Parathyroid adenoma (tissue), 2 donors: Measurements from ENCODE around the gene CIROP.
A peak's percentile ranks its signal among the peaks of the same experiment; 100 is the strongest.

ENCODE experiments used
- H2AFZ ChIP-seq: fragments of 300-600 bp; sonication (generic); one replicate; pipeline ENCODE4 v1.7.0; 2017; ENCODE audit warnings: antibody characterized with exemption, mild to moderate bottlenecking
- H3K27ac ChIP-seq: fragments of 300-600 bp; sonication (generic); one replicate; pipeline ENCODE4 v1.7.0; 2017
- H3K27me3 ChIP-seq: fragments of 300-600 bp; sonication (generic); one replicate; pipeline ENCODE4 v1.7.0; 2017; ENCODE audit warnings: low read length; ENCODE audit not compliant: control insufficient read depth, insufficient read depth
- H3K36me3 ChIP-seq: fragments of 300-600 bp; sonication (generic); one replicate; pipeline ENCODE4 v1.7.0; 2017; ENCODE audit warnings: low read length; ENCODE audit not compliant: control insufficient read depth, insufficient read depth
- H3K4me1 ChIP-seq: fragments of 300-600 bp; sonication (generic); one replicate; pipeline ENCODE4 v1.7.0; 2017; ENCODE audit warnings: control low read depth
- H3K4me2 ChIP-seq: fragments of 300-600 bp; sonication (generic); one replicate; pipeline ENCODE4 v1.7.0; 2017; ENCODE audit warnings: low read length
- H3K4me3 ChIP-seq: fragments of 300-600 bp; sonication (generic); one replicate; pipeline ENCODE4 v1.7.0; 2017; ENCODE audit warnings: low read depth, low read length
- H3K79me2 ChIP-seq: fragments of 300-600 bp; sonication (generic); one replicate; pipeline ENCODE4 v1.7.0; 2017; ENCODE audit warnings: control low read depth
- H3K9ac ChIP-seq: fragments of 300-600 bp; sonication (generic); one replicate; pipeline ENCODE4 v1.7.0; 2017; ENCODE audit warnings: mild to moderate bottlenecking
- H3K9me3 ChIP-seq: fragments of 300-600 bp; sonication (generic); one replicate; pipeline ENCODE4 v1.7.0; 2017; ENCODE audit warnings: low read length; ENCODE audit not compliant: control insufficient read depth
- CTCF ChIP-seq: fragments of 300-600 bp; sonication (generic); IDR thresholded peaks from one replicate; pipeline ENCODE4 v1.7.0; 2017; ENCODE audit warnings: antibody characterized with exemption, mild to moderate bottlenecking
- donor health status: primary hyperparathyroidism.

Gene CIROP

GRCh38 chr14:23056956-23057756, 47.6 kb downstream of the CIROP start, which contains the start of gene CDH24:
TSS of gene CDH24 (minus strand) at chr14:23057520. CDS start at chr14:23055733, 1,787 bp downstream.
- Histone ChIP-seq H3K9ac (peak within 1 kb of the TSS; percentile 46), H3K27ac (peak within 1 kb of the TSS; percentile 61)

GRCh38 chr14:23056145-23056955, 48.4 kb downstream of the CIROP start:
- peak overlapping the region; percentile 83 for H3K4me2 ChIP-seq
- peak overlapping the region; percentile 89 for H2AFZ ChIP-seq
- peak; percentile 83 for TF ChIP-seq CTCF
- no peaks in the 10 kb centered on the region for H3K9me3 ChIP-seq
- H3K4me1 ChIP-seq, result peaks cover 14% of the 10 kb centered on the region
- H3K27ac ChIP-seq, result peak overlapping the region; percentile 17
- H3K4me3 ChIP-seq, result peak overlapping the region; percentile 51
- no peak overlapping the region for H3K9ac ChIP-seq
- no peaks in the 10 kb centered on the region for H3K79me2 ChIP-seq
- no peaks in the 10 kb centered on the region for H3K27me3 ChIP-seq
- no peaks in the 10 kb centered on the region for H3K36me3 ChIP-seq

More at GRCh38 chr14:23056956-23057756, 47.6 kb downstream of the CIROP start, which contains the start of gene CDH24:
- Histone ChIP-seq H3K79me2 (no peaks in the 10 kb centered on the region), H2AFZ (peak within 1 kb of the TSS; percentile 93), H3K27me3 (no peaks in the 10 kb centered on the region), H3K36me3 (no peaks in the 10 kb centered on the region), H3K4me2 (peak within 1 kb of the TSS; percentile 98), H3K4me3 (peak within 1 kb of the TSS; percentile 64), H3K4me1 (peaks cover 16% of the 10 kb centered on the region), H3K9me3 (no peaks in the 10 kb centered on the region)
- TF ChIP-seq CTCF, result no peak

GRCh38 chr14:23055621-23056144, 49.1 kb downstream of the CIROP start:
- TF ChIP-seq CTCF, result no peak
- Histone ChIP-seq H3K79me2 (no peaks in the 10 kb centered on the region), H2AFZ (no peak overlapping the region), H3K27ac (no peak overlapping the region), H3K36me3 (no peaks in the 10 kb centered on the region), H3K27me3 (no peaks in the 10 kb centered on the region), H3K4me2 (no peak overlapping the region), H3K9ac (no peak overlapping the region), H3K9me3 (no peaks in the 10 kb centered on the region), H3K4me1 (peaks cover 14% of the 10 kb centered on the region), H3K4me3 (no peak overlapping the region)

GRCh38 chr14:23055147-23055550, 49.6 kb downstream of the CIROP start:
- Histone ChIP-seq H3K9ac (no peak overlapping the region), H3K9me3 (no peaks in the 10 kb centered on the region), H2AFZ (no peak overlapping the region), H3K36me3 (no peaks in the 10 kb centered on the region), H3K4me3 (no peak overlapping the region), H3K79me2 (no peaks in the 10 kb centered on the region), H3K27ac (no peak overlapping the region), H3K27me3 (no peaks in the 10 kb centered on the region), H3K4me2 (no peak overlapping the region), H3K4me1 (peaks cover 14% of the 10 kb centered on the region)
- no peak for TF ChIP-seq CTCF
